Peyer's patch (tissue), 4 donors: ENCODE measurements around the gene GALNT12. TPM values are rescaled to one million over a fixed set of nuclear protein-coding genes. Genes with fewer than 3 reads are reported as not detected.

ENCODE experiments used
- DNase-seq, 3 donors: peaks; one replicate each; pipeline ENCODE4 v3.0.0-alpha.2; 2017 to 2019
- H3K27ac ChIP-seq, 4 donors: fragments of 200-600 bp; sonication (generic); one replicate each; pipeline ENCODE4 v1.5.1; 2016 to 2019
- H3K27me3 ChIP-seq, 2 donors: fragments of 200-600 bp; sonication (generic); one replicate each; pipeline ENCODE4 v1.5.1; 2019
- H3K36me3 ChIP-seq, 3 donors: fragments of 200-600 bp; sonication (generic); one replicate each; pipeline ENCODE4 v1.5.1; 2016 to 2019
- H3K4me1 ChIP-seq, 4 donors: fragments of 200-600 bp; sonication (generic); one replicate each; pipeline ENCODE4 v1.5.1; 2016 to 2019
- H3K4me3 ChIP-seq, 4 donors: fragments of 200-600 bp; sonication (generic); 1 replicate in 3 of 4; 2 replicates in 1 of 4; pipeline ENCODE4 v1.5.1; 2016 to 2019; ENCODE audit warnings: mild to moderate bottlenecking in 1 of 4
- H3K9me3 ChIP-seq, 4 donors: fragments of 200-600 bp; sonication (generic); one replicate each; pipeline ENCODE4 v1.5.1; 2016 to 2019; ENCODE audit warnings: mild to moderate bottlenecking in 1 of 4
- CTCF ChIP-seq, 6 experiments: fragments of 450-650 bp in 4 of 6; fragments of 200-600 bp in 2 of 6; sonication (generic) in 1 of 6; IDR thresholded peaks; one replicate each; pipeline ENCODE4 v1.5.1; 2017 to 2019; ENCODE audit warnings: antibody characterized with exemption in 6 of 6, mild to moderate bottlenecking in 3 of 6, moderate library complexity in 1 of 6
- POLR2A ChIP-seq, 2 donors: fragments of 450-650 bp; IDR thresholded peaks; one replicate each; pipeline ENCODE4 v1.5.1; 2017; ENCODE audit warnings: antibody characterized with exemption in 2 of 2, mild to moderate bottlenecking in 2 of 2, moderate library complexity in 2 of 2
- total RNA-seq, 4 donors: library from RNA; depleted of rRNA; stranded (reverse); fragments of >200 nt; gene quantifications; one replicate each; pipeline ENCODE4 v1.1.0, GENCODE V29; 2016

GALNT12 gene
- total RNA-seq, 4 donors from 2014 or later: 73.6 to 118 (median 93.0) TPM

GRCh38 chr9:98829766-98830165 lies 22.3 kb downstream of the GALNT12 start:
- H3K4me1 ChIP-seq: no peaks in the 10 kb centered on the region
- no peak for TF ChIP-seq CTCF (IDR thresholded peaks at IDR 0.05)
- TF ChIP-seq POLR2A (IDR thresholded peaks at IDR 0.05): no peak
- no peaks in the 10 kb centered on the region for H3K9me3 ChIP-seq
- no peak for DNase-seq
- H3K36me3 ChIP-seq: peaks cover 0 to 36% (median 0%) of the 10 kb centered on the region in 3 donors
- no peak overlapping the region for H3K27ac ChIP-seq
- no peak overlapping the region for H3K4me3 ChIP-seq
- H3K27me3 ChIP-seq: no peaks in the 10 kb centered on the region

GRCh38 chr9:98830554-98830953 lies 23.1 kb downstream of the GALNT12 start:
- peaks cover 0 to 33% (median 0%) of the 10 kb centered on the region in 3 donors for H3K36me3 ChIP-seq
- no peaks in the 10 kb centered on the region for H3K9me3 ChIP-seq
- TF ChIP-seq CTCF (IDR thresholded peaks at IDR 0.05) (no peak), POLR2A (IDR thresholded peaks at IDR 0.05) (no peak)
- H3K4me1 ChIP-seq: no peaks in the 10 kb centered on the region
- no peak overlapping the region for H3K27ac ChIP-seq
- no peaks in the 10 kb centered on the region for H3K27me3 ChIP-seq
- H3K4me3 ChIP-seq: no peak overlapping the region
- DNase-seq: no peak

- Histone ChIP-seq H3K36me3 (peaks cover 0 to 35% (median 0%) of the 10 kb centered on the region in 3 donors), H3K4me3 (no peak overlapping the region), H3K9me3 (no peaks in the 10 kb centered on the region), H3K27me3 (no peaks in the 10 kb centered on the region), H3K4me1 (no peaks in the 10 kb centered on the region), H3K27ac (no peak overlapping the region)
- DNase-seq: no peak
- no peak for TF ChIP-seq POLR2A (IDR thresholded peaks at IDR 0.05)
- no peak for TF ChIP-seq CTCF (IDR thresholded peaks at IDR 0.05)
Observed at GRCh38 chr9:98831696-98832095, 24.2 kb downstream of the GALNT12 start.

- H3K27me3 ChIP-seq: no peaks in the 10 kb centered on the region
- DNase-seq: no peak
- TF ChIP-seq CTCF (IDR thresholded peaks at IDR 0.05): no peak
- TF ChIP-seq POLR2A (IDR thresholded peaks at IDR 0.05): no peak
- H3K27ac ChIP-seq: no peak overlapping the region
- no peaks in the 10 kb centered on the region for H3K9me3 ChIP-seq
- H3K36me3 ChIP-seq: peaks cover 0 to 25% (median 0%) of the 10 kb centered on the region in 3 donors
- no peak overlapping the region for H3K4me3 ChIP-seq
- no peaks in the 10 kb centered on the region for H3K4me1 ChIP-seq
Observed at GRCh38 chr9:98832768-98833089, 25.3 kb downstream of the GALNT12 start.

- Histone ChIP-seq H3K27ac (no peak overlapping the region), H3K4me3 (no peak overlapping the region), H3K27me3 (no peaks in the 10 kb centered on the region), H3K9me3 (no peaks in the 10 kb centered on the region), H3K36me3 (peaks cover 0 to 28% (median 0%) of the 10 kb centered on the region in 3 donors), H3K4me1 (no peaks in the 10 kb centered on the region)
- TF ChIP-seq POLR2A (IDR thresholded peaks at IDR 0.05): no peak
- no peak for TF ChIP-seq CTCF (IDR thresholded peaks at IDR 0.05)
- DNase-seq: no peak
Observed at GRCh38 chr9:98833090-98833956, 25.9 kb downstream of the GALNT12 start.
